Measurements from ENCODE around the gene SNRPB. TPM values are rescaled to one million over a fixed set of nuclear protein-coding genes. Genes with fewer than 3 reads are reported as not detected.
A peak's percentile ranks its signal among the peaks of the same experiment; 100 is the strongest.

SNRPB gene
- total and polyA plus RNA-seq, 2 of the 13 experiments (the other 11 are each of a cell fraction or from before 2014, with no cell fraction given) = 473 to 844 TPM

DNA sequence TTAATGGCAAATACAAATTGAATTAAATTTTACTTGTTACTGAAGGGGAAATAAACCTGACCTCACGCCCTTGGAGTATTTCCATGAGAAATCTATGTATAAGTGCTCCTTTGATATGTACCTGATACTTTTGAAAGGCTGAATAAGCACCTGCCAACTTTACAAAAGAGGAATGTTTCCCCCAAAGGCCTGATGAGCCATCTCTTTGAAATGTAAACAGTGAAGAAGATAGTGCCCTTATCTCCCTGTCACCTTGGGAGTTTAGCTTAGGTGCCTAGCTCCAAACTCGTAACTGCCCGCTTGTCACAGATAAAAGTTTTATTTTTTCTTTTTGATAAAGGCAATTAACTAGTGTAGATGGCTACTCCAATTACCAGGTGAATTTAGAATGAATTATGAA, 39.2 kb upstream of the SNRPB start (continued):
- TF ChIP-seq, protein P1, sequence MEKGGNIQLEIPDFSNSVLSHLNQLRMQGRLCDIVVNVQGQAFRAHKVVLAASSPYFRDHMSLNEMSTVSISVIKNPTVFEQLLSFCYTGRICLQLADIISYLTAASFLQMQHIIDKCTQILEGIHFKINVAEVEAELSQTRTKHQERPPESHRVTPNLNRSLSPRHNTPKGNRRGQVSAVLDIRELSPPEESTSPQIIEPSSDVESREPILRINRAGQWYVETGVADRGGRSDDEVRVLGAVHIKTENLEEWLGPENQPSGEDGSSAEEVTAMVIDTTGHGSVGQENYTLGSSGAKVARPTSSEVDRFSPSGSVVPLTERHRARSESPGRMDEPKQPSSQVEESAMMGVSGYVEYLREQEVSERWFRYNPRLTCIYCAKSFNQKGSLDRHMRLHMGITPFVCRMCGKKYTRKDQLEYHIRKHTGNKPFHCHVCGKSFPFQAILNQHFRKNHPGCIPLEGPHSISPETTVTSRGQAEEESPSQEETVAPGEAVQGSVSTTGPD (CRISPR knock-in tag; IDR thresholded peaks at IDR 0.05) = no peak
- TF ChIP-seq ZNF329 (CRISPR knock-in tag; IDR thresholded peaks at IDR 0.05; ENCODE audit: low read depth) (no peak), ZNF703 (CRISPR knock-in tag; IDR thresholded peaks at IDR 0.05; ENCODE audit: borderline replicate concordance) (no peak)

- in situ Hi-C loops (cut with HindIII; ENCODE audit: extremely low pct_ligation_motif_present, low pct_unique_long_range_greater_than_20kb) (no loop called here), intact Hi-C loops (cut with micrococcal nuclease; ENCODE audit: unreplicated experiment) (loop anchor here (1.0 to 2.0 kb wide), 2 partner anchors 33 to 39 kb away; partner anchors contain the start of gene SNRPB)
- WGBS (ENCODE audit: low lambda C conversion rate) = 76% methylated on average over 9 of the region's 9 CpGs
- Histone ChIP-seq H3K27me3 (ENCODE audit: control insufficient read depth in 1 of 2, insufficient read depth in 2 of 2, low read length in 2 of 2) (peaks cover 2 to 6% of the 10 kb centered on the region in 2 experiments; a peak in 3 of 5 replicates), H3K4me2 (ENCODE audit: low read depth, low read length) (peak overlapping the region; percentile 99), H3K9me3 (ENCODE audit: low read length) (no peaks in the 10 kb centered on the region), H3K4me1 (ENCODE audit: insufficient read depth, low read length) (peaks cover 23% of the 10 kb centered on the region), H3K36me3 (replicated peaks in 1 of 2; ENCODE audit: control insufficient read depth in 1 of 2, insufficient read depth in 2 of 2, low read length in 2 of 2) (no peaks in the 10 kb centered on the region), H3K79me2 (ENCODE audit: insufficient read depth, low read length) (peaks cover 18% of the 10 kb centered on the region), H2AFZ (ENCODE audit: low read length) (peak overlapping the region; percentile 99), H4K20me1 (ENCODE audit: insufficient read depth, low read length) (no peaks in the 10 kb centered on the region), H3K4me3 (replicated peaks in 1 of 3; ENCODE audit: insufficient read depth in 1 of 3, low read depth in 2 of 3, low read length in 3 of 3) (peak overlapping the region; percentile 88 to 96 (median 91)), H3K27ac (ENCODE audit: extremely low read length, insufficient read depth, low read length) (peak overlapping the region; percentile 79), H3K9ac (ENCODE audit: insufficient read depth, low read depth, low read length) (peak overlapping the region; percentile 80)
- BruUV-seq (replicated peaks) = TSS peak; percentile 98
- DNase-seq (ENCODE audit: low spot score) = no peak
- ChIA-PET CTCF (ENCODE audit: low intra/inter-chr PET ratio, low total read pairs) (interaction anchor here (1.2 kb wide), 1 partner anchor 15 kb away, joined by 3 read pairs; no protein-coding TSS in a partner anchor), POLR2A (interaction anchor here (1.1 to 3.8 kb wide), 5 partner anchors 9 to 143 kb away, joined by 3 to 32 read pairs (median 4); partner anchors contain the start of genes NOP56 and SNRPB)
- no peak for ATAC-seq
- FAIRE-seq = no peak
- TF ChIP-seq ZNF770 (CRISPR knock-in tag; IDR thresholded peaks at IDR 0.05) (peak; percentile 70), ZNF138 (CRISPR knock-in tag; IDR thresholded peaks at IDR 0.05; ENCODE audit: low read depth) (no peak), ZNF687 (CRISPR knock-in tag; IDR thresholded peaks at IDR 0.05) (peak; percentile 60), ZNF772 (CRISPR knock-in tag; IDR thresholded peaks at IDR 0.05) (peak; percentile 27; the same call in 1 of the 2 replicates), ZBTB1 (CRISPR knock-in tag; IDR thresholded peaks at IDR 0.05; ENCODE audit: borderline replicate concordance) (peak; percentile 2; the same call in 1 of the 2 replicates), ZNF788 (CRISPR knock-in tag; IDR thresholded peaks at IDR 0.05; ENCODE audit: borderline replicate concordance) (0 out of 2 replicates have a peak, but pooled peaks have one; percentile 52), ZNF224 (CRISPR knock-in tag; IDR thresholded peaks at IDR 0.05) (no peak; the same call in 1 of the 2 replicates), ZNF333 (CRISPR knock-in tag; IDR thresholded peaks at IDR 0.05; ENCODE audit: borderline replicate concordance) (no peak), ZSCAN22 (CRISPR knock-in tag; IDR thresholded peaks at IDR 0.05) (no peak)
- TF ChIP-seq, protein P2, sequence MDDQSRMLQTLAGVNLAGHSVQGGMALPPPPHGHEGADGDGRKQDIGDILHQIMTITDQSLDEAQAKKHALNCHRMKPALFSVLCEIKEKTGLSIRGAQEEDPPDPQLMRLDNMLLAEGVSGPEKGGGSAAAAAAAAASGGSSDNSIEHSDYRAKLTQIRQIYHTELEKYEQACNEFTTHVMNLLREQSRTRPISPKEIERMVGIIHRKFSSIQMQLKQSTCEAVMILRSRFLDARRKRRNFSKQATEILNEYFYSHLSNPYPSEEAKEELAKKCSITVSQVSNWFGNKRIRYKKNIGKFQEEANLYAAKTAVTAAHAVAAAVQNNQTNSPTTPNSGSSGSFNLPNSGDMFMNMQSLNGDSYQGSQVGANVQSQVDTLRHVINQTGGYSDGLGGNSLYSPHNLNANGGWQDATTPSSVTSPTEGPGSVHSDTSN (CRISPR knock-in tag; IDR thresholded peaks at IDR 0.05; ENCODE audit: borderline replicate concordance) = peak; percentile 11; the same call in 1 of the 2 replicates
These were observed 38.8 kb upstream of the SNRPB start for GRCh38 chr20:2509468-2509781.
